ENCODE results near the gene CORO1C. TPM values are rescaled to one million over a fixed set of nuclear protein-coding genes. Genes with fewer than 3 reads are reported as not detected.

CORO1C gene
- total and polyA plus RNA-seq, 2 donors (not counting 3 experiments of a cell fraction or from before 2014, with no cell fraction given) = 150 to 240 TPM

GRCh38 chr12:108644811-108645120, 86.6 kb downstream of the CORO1C start:
- CTCF ChIA-PET = interaction anchor here (3.5 to 3.6 kb wide), 2 partner anchors 26 to 159 kb away, joined by 13 to 26 read pairs; no protein-coding TSS in a partner anchor
- POLR2A ChIA-PET = no interaction called here
- peak overlapping the region; percentile 76 for H3K27ac ChIP-seq (ENCODE audit: insufficient read depth, low read depth, low read length)

More at GRCh38 chr12:108644811-108645120, 86.6 kb downstream of the CORO1C start:
- FAIRE-seq (no peak), DNase-seq (ENCODE audit: low read depth, low spot score) (no peak)
- H3K27me3 ChIP-seq (ENCODE audit: control insufficient read depth in 2 of 2, insufficient read depth in 2 of 2, low read length in 2 of 2) = no peaks in the 10 kb centered on the region
- no peak overlapping the region for H2AFZ ChIP-seq (ENCODE audit: low read depth, low read length)
- no peak overlapping the region for H3K4me2 ChIP-seq (ENCODE audit: insufficient read depth, low read length)
- intact Hi-C loops (cut with micrococcal nuclease) (loop anchor here (1.0 to 5.0 kb wide), 5 partner anchors 20 to 208 kb away; no protein-coding TSS in a partner anchor), dilution Hi-C loops (cut with MboI; ENCODE audit: extremely low pct_ligation_motif_present, low sequenced_read_pairs) (no loop called here)
- no peaks in the 10 kb centered on the region for H3K9me3 ChIP-seq (replicated peaks; ENCODE audit: control insufficient read depth, insufficient read depth, low read length)
- no peaks in the 10 kb centered on the region for H4K20me1 ChIP-seq (replicated peaks; ENCODE audit: control insufficient read depth, extremely low read depth, insufficient read depth, low read length)
- no peaks in the 10 kb centered on the region for H3K9me1 ChIP-seq (replicated peaks; ENCODE audit: control insufficient read depth, extremely low read depth, insufficient read depth, low read length)
- H3K36me3 ChIP-seq (ENCODE audit: control insufficient read depth in 2 of 2, extremely low read depth in 1 of 2, insufficient read depth in 2 of 2, low read length in 2 of 2) = peaks cover 4 to 12% of the 10 kb centered on the region in 2 experiments
- TF ChIP-seq MAX (IDR thresholded peaks at IDR 0.05; ENCODE audit: insufficient read depth, insufficient read length) (no peak), JUN (IDR thresholded peaks at IDR 0.05; ENCODE audit: borderline replicate concordance, insufficient read depth, insufficient read length, low read depth) (no peak), GATA2 (IDR thresholded peaks at IDR 0.05; ENCODE audit: insufficient read depth, insufficient read length, low read depth, low read length) (no peak), POLR2AphosphoS5 (IDR thresholded peaks at IDR 0.05; ENCODE audit: insufficient read depth, low read depth, low read length) (no peak), FOS (IDR thresholded peaks at IDR 0.05; ENCODE audit: borderline replicate concordance, insufficient read depth, low read length) (no peak), EZH2 (IDR thresholded peaks at IDR 0.05; ENCODE audit: borderline replicate concordance, low read depth, low read length, severe bottlenecking) (no peak), CTCF (IDR thresholded peaks at IDR 0.05; ENCODE audit: extremely low read depth in 1 of 2, insufficient read depth in 1 of 2, low read depth in 1 of 2, low read length in 2 of 2) (no peak), POLR2A (IDR thresholded peaks at IDR 0.05; ENCODE audit: low read depth, low read length) (no peak), MYC (IDR thresholded peaks at IDR 0.05; ENCODE audit: low read depth, low read length) (no peak)
- no TSS peak for BruUV-seq (replicated peaks)
- H3K79me2 ChIP-seq (ENCODE audit: control insufficient read depth, insufficient read depth, low read length) = no peaks in the 10 kb centered on the region
- no peak overlapping the region for H3K4me3 ChIP-seq (replicated peaks in 1 of 3; ENCODE audit: insufficient read depth in 1 of 3, low read depth in 1 of 3, low read length in 3 of 3)
- peaks cover 54% of the 10 kb centered on the region for H3K4me1 ChIP-seq (ENCODE audit: control insufficient read depth, extremely low read depth, insufficient read depth, low read length)
- H3K9ac ChIP-seq (replicated peaks; ENCODE audit: extremely low read depth, insufficient read depth, low read length) = no peak overlapping the region

Measured in endothelial cell of umbilical vein (primary cell).